ENCODE results near the gene PCDH15.

DNA sequence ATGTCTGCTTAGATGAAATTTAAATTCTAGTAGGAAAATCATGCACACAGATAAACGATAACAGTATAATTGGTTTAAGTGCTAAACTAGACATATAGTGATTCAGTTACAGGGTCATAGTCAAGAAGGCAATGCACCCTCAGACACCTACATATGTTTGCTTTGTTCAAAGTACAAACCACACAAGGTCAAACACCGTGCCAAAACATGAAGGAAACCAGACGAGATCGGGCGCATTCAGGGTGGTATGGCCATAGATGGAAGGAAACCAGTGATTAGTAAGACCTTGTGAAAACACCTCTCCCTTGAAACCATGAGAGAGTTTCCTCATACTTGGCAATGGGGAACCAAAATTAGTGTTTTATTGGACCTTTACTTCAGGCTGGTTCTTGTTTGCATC lies 906.9 kb downstream of the PCDH15 start:
- TF ChIP-seq, protein P1, sequence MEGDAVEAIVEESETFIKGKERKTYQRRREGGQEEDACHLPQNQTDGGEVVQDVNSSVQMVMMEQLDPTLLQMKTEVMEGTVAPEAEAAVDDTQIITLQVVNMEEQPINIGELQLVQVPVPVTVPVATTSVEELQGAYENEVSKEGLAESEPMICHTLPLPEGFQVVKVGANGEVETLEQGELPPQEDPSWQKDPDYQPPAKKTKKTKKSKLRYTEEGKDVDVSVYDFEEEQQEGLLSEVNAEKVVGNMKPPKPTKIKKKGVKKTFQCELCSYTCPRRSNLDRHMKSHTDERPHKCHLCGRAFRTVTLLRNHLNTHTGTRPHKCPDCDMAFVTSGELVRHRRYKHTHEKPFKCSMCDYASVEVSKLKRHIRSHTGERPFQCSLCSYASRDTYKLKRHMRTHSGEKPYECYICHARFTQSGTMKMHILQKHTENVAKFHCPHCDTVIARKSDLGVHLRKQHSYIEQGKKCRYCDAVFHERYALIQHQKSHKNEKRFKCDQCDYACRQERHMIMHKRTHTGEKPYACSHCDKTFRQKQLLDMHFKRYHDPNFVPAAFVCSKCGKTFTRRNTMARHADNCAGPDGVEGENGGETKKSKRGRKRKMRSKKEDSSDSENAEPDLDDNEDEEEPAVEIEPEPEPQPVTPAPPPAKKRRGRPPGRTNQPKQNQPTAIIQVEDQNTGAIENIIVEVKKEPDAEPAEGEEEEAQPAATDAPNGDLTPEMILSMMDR (conservative IDR thresholded peaks at IDR 0.05; ENCODE audit: low read length), result no peak
- TF ChIP-seq EZH2phosphoT487 (IDR thresholded peaks at IDR 0.05; ENCODE audit: borderline replicate concordance), result no peak

Measured in Loucy (cell line).